Stimulated activated CD4-positive, alpha-beta T cell treated with anti-CD3 and anti-CD28 coated beads, Interleukin-4, amount 100 ng/mL, for 4 hours (primary cell): Measurements from ENCODE around the gene PNMT.
A peak's percentile ranks its signal among the peaks of the same experiment; 100 is the strongest.

ENCODE experiments used
- DNase-seq, 2 experiments: peaks; one replicate each; pipeline ENCODE4 v3.0.0-alpha.2; 2020

The PNMT gene

DNA sequence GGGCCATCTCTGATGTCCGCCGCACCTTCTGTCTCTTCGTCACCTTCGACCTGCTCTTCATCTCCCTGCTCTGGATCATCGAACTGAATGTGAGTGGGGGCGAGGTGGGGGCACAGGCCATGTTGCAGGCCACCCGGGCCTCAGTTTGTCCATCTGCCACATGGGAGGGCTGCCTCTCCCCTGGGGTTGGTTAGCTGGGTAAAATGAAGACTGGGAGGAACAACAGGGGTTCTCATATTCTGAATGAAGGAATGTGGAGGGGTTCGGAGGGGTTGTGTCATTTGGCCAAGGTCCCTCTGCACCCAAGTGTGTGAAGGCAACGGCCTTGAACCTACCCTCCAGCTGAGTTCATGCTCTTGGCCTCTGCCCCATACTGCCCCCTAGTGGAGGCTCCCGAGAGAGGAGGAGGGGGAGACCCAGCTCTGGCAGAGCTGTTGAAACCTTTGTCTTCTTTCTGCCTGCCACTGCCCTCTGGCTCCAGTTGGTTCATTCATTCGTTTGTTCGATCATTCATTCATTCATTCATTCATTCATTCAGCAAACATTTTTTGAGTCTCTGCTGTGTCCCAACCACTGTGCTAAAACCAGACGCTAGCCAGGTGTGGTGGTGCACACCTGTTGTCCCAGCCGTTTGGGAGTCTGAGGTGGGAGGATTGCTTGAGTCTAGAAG is 14.5 kb upstream of the PNMT start:
- peak; percentile 66 to 74 for DNase-seq

DNA sequence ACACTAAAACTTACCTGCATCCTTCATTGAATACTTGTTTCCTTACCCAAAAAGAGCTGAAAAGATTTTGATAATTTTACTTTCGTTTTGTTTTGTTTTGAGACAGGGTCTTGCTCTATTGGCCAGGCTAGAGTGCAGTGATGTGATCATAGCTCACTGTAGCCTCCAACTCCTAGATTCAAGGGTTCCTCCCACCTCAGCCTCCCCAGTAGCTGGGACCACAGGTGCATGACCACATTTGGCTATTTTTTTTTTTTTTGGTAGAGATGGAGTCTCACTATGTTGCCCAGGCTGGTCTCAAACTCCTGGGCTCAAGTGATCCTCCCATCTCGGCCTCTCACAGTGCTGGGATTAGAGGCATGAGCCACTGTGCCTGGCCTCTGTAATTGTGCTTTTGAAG is 13.1 kb upstream of the PNMT start:
- no peak for DNase-seq

DNA sequence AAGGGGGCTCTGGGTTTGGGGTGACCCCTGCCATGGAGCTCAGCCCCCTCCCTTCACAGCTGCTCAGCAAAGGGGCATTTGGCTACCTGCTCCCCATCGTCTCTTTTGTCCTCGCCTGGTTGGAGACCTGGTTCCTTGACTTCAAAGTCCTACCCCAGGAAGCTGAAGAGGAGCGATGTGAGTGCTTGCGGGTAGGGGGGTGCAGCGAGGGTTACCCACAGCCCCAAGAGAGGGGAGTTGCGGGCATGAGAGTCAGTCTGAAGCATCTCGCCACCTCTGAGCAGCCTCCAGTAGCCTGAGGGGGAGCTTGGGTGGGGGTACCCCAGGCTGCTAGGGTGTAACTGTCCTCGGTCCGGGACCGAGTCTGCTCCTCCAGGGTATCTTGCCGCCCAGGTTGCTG is 9.9 kb upstream of the PNMT start:
- DNase-seq, result no peak

DNA sequence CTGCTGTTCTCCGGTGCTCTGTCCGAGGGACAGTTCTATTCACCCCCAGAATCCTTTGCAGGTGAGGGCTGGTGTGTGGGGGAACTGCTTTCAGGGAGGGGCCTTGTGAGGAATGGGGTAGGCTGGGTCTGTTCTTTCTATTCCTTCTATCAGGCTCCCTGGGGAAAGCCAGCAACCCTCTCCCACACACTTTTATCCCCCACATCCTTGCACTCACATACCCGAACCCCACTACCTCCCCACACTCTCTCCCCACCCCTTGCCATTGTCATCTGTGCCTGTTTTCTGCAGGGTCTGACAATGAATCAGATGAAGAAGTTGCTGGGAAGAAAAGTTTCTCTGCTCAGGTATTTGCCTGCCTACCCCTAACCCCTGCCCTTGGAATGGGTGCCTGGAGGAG is 9.5 kb upstream of the PNMT start:
- DNase-seq, result no peak

DNA sequence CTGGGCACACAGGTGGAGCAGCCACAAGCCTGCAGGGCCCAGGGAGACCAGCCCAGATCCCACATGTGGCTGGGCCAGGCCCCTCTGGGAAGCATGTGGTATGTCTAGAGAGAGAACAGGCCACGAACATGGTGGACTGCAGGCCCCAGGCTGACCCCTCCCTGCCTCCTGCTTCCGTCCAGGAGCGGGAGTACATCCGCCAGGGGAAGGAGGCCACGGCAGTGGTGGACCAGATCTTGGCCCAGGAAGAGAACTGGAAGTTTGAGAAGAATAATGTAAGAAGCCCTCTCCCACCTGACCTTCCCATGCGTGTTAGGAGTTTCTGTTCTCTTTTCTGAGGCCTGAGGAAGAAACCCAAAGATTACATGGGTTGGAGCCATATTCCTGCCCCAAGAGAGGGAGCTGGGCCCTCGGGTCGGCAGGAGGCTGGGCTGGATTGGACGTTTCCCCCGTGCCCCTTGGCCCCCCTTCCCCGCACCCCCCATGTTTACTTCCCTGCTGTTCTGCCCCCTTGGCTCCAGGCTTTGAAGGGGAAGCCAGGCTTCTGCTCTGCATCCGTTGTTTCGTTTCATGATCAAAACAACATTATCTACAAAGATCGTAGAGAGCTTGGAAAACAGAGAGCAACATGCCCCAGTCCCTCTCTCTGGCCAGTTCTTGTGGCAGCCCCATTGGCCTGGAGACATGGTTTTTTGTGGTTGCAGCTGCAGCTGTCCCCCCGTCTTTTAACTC is 8.8 kb upstream of the PNMT start:
- DNase-seq, result no peak

DNA sequence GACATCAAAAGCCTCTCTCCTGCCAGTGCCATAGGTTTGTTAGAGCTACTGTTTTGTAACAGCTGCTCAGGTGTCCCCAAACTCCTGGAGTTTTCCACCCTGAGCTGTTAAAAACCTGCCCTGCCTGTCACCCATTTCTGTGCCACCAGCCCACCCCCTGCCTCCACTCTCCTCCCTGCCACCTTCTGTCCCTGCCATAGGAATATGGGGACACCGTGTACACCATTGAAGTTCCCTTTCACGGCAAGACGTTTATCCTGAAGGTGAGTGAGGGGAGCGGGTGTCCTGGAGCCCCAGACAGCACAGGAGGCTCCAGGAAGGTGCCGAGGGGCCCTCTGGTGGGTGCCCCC is 8.3 kb upstream of the PNMT start:
- DNase-seq, result no peak

DNA sequence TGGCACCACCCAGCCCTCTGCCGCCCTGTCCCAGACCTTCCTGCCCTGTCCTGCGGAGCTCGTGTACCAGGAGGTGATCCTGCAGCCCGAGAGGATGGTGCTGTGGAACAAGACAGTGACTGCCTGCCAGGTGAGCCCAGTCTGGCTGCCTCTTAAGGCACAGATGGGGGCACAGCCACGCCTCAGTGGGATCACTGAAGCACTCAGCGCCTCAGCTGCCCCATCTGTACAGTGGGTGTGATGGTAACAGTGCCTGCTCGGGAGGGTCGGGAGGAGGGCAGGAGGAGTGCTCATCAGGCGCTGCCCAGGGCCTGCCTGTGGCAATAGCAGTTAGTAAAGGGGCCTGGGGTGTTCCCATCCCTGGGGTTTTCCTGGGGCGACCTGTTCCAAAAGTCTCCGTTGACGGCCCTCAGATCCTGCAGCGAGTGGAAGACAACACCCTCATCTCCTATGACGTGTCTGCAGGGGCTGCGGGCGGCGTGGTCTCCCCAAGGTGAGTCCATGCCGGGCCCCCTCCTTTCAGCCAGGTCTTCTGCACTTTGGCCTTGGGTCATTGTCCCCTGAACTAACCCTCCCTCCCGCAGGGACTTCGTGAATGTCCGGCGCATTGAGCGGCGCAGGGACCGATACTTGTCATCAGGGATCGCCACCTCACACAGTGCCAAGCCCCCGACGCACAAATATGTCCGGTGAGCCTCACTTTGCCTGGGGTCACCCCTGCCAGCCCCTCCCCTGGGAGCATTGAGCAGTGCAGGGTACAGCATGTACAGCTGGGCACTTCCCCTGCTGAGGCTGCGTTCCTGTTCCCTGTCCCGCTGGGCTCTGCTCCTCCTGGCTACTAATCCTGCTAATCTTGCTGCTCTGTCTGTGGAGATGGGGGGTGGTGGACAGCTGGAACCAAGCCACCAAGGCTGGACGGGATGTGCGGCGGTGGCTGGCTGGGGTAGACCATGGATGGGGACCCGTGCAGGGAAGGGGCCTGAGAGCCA is 7.6 kb upstream of the PNMT start:
- DNase-seq, result no peak

DNA sequence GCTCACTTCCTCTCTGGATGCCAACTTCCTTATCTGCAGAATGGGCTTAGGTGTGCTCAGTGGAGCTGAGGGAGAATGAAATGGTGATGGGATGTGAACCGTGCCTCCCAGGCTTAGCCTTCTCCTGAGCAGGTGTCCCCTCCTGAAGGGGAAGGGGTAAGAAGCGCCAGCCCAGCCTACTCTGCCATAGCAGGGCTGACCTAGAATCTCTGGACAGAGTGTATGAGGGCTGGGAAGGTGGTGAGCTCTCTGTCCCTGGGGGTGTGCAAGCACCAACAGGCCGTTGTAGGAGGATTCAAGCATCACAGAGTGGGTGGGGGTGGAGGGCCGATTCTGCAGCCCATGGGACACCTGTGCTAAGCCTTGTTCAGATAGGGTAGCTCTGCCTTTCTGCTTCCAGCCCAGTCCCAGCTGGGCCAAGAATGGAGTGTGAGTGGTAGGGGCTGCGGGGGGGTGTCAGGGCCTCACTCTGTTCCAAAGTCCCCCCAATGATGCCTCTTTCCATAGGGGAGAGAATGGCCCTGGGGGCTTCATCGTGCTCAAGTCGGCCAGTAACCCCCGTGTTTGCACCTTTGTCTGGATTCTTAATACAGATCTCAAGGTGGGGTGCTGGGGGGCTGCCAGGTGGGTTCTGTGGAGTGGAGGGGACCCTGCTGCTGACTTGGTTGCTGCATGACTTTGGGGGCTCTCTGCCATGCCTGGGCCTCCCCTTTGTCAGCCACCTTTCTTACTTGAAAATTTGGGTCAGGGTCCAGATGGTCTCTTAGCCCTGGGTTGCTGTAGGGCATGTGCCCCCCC is 6.3 kb upstream of the PNMT start:
- DNase-seq, result no peak

DNA sequence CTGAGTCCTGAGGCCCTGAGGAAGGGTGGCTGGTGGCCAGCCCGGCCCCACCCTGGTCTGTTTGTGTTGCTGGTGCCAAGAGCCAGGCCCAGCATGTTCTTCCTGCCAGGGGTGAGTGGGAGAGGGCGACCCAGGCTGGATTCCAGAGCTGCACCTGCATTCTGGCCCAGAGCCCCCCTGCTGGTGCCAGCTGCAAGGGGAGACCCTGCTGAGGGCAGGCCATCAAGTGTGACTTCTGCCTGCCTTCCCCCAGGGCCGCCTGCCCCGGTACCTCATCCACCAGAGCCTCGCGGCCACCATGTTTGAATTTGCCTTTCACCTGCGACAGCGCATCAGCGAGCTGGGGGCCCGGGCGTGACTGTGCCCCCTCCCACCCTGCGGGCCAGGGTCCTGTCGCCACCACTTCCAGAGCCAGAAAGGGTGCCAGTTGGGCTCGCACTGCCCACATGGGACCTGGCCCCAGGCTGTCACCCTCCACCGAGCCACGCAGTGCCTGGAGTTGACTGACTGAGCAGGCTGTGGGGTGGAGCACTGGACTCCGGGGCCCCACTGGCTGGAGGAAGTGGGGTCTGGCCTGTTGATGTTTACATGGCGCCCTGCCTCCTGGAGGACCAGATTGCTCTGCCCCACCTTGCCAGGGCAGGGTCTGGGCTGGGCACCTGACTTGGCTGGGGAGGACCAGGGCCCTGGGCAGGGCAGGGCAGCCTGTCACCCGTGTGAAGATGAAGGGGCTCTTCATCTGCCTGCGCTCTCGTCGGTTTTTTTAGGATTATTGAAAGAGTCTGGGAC is 5.5 kb upstream of the PNMT start:
- DNase-seq, result no peak

DNA sequence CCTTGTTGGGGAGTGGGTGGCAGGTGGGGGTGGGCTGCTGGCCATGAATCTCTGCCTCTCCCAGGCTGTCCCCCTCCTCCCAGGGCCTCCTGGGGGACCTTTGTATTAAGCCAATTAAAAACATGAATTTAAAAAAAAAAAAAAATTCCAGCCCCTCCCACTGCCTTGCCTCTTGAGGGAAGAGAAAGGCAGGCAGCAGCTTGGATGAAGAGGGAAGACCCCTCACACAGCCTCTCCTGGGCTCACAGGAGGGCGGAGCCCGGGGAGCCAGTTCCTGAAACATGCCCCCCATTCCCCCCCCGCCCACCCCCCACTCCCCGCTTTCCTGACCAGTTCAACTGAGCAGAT is 4.9 kb upstream of the PNMT start:
- no peak for DNase-seq

DNA sequence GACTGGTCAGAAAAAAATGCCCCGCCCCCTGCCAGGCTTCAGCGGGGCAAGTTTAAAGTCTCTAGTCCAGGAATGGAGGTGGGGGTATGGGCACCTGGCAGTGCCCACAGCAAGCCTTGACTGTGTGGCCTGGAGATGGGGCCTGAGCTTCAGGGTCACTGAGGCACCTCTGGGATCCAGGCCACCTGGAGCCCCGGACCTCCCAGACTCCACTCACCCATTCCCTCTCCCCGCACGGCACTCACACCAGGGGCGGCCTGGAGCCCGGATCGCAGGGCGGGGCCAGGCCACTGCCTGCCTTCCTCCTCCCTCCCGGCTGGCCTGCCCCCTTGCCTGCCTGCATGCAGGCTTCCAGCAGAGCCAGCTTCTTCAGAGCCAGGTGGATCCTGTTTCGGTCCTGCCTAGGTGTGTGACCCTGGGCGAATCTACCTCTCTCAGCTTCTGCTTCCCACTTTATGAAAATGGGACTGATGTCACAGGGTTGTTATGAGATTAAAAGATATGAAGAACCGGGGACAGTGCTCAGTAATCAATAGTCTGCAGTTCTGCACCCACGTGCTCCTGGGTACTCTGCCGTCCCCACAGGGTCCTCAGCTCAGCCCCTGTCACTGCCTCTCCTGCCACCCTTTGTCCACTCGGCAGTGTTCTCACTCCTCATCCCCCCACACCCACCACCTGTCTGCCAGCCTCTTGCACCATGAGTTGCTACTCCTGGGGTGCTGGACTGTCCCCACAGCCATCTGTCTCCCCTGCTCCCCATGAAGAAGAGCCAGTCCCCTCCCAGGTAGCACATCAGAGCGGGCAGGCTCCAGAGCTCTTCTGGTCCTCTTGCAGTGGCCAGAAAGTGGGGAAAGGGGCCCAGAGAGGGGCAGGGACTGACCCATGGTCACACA is 4.3 kb upstream of the PNMT start:
- DNase-seq, result no peak

DNA sequence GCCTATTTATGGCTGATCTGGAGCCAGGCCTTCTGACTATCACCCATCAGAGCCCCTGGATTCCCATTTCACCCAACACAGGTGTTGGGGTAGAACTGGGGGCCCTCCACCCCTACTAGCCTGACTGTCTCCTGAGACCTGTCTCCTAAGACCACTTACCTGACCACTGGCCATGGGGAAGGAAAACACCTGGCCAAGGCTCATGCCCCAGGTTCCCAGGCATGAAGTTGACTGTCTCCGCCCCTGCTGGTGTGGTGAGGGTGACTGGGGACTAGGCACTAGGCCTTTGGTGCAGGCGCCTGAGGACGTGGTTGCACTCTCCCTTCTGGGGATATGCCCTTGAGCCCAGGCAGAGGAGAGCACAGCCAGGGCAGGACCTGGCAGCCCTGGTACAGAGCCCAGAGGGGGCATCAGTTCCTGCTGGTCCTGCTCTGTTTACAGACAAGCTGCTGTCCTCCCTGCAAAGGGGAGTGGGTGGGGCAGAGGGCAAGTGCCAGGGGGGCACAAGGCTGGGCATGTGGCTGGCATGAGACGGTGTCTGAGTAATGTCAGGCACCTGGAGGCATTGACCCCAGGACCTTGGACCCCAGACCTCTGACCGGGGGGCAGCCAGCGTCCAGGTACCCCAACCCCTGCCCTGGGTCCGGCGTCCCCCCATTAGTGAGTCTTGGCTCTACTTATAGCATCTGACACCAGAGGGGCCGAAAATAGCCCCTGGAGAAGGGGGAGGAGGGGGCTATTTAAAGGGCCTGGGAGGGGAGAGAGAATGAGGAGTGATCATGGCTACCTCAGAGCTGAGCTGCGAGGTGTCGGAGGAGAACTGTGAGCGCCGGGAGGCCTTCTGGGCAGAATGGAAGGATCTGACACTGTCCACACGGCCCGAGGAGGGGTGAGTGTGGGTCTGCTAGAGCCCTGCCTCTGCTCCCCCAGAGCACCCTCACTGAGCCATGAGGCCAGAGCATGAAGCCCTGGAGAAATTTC is 3.4 kb upstream of the PNMT start, which contains the start of gene TCAP:
TSS of gene TCAP (plus strand) at position 769 of the 981 bp plus-strand sequence. CDS start at position 780, 11 bp downstream.
- no peak for DNase-seq

DNA sequence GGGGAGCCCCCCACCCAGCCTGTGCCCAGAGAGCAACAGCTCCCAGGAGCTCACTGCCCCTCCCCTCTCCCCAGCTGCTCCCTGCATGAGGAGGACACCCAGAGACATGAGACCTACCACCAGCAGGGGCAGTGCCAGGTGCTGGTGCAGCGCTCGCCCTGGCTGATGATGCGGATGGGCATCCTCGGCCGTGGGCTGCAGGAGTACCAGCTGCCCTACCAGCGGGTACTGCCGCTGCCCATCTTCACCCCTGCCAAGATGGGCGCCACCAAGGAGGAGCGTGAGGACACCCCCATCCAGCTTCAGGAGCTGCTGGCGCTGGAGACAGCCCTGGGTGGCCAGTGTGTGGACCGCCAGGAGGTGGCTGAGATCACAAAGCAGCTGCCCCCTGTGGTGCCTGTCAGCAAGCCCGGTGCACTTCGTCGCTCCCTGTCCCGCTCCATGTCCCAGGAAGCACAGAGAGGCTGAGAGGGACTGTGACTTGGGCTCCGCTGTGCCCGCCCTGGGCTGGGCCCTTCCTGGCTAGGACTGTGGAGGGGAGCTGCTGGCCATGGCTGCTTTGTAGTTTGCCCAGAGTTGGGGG is 2.5 kb upstream of the PNMT start:
- DNase-seq, result no peak

DNA sequence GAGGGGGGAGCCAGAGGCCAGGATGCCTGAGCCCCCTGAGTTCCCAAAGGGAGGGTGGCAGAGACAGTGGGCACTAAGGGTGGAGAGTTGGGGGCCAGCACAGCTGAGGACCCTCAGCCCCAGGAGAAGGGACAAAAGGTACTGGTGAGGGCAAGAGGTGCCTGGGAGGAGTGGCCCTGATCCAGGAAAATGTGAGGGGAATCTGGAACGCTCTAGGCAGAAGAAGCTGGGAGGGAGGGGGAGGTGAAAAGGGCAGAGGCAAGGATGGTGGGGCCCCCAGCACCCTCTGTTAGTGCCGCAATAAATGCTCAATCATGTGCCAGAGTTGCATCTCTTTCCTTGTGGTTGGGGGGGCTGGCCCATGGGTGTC is 2.0 kb upstream of the PNMT start:
- no peak for DNase-seq

DNA sequence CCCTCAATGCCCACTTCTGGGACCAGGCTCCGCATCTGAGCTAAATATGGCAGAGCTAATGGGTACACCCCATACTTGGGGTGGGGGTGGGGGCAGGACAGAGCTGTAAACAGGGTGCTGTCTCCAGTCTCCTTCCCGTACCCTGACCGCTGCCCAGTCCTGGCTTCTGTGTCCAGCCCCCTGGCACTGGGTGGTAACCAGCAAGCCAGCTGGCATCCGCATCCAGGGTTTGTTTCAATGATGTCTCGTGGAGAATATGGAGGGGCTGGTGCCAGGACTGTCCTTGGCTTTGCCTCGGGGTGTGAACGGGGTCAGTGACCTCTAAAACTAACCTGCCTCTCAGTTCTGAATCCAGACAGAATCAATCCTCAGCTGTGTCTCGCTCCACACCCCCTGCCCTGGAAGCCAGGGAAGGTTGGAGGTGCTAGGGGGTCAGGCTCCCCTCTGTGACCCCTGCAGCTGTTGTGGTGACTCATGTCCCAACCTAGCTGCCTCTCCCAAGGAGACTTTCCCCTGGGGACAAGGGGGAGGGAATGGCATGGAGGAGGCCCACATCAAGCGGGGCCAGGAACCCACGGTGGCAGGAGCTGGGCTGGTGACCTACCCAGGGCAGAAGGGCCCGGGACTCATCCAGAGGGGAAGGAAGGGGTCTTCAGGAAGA is 1.5 kb upstream of the PNMT start:
- no peak for DNase-seq

DNA sequence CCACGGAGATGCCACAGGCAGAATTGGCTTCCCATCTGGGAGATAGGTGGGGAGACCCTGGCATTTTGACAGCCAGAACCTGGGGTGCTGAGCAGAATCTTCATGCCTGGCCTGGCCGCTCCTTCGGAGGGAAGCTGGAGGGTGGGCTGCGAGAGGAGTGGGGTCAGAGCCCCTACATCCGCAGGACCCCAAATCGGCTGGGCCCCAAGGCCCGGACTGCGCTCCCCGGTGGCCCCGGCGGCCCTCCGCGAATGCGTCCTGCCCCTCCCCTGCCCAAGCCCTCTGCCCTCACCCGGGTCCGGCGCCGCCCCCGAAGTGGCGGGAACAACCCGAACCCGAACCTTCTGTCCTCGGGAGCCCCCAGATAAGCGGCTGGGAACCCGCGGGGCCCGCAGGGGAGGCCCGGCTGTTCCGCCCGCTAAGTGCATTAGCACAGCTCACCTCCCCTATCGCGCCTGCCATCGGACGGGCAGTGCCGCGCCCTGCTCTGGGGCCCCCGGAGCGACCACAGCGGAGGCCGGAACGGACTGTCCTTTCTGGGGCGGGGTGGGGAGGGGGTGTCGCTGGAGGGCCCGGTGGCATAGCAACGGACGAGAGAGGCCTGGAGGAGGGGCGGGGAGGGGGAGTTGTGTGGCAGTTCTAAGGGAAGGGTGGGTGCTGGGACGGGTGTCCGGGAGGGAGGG is 850 bp upstream of the PNMT start:
- no peak for DNase-seq

DNA sequence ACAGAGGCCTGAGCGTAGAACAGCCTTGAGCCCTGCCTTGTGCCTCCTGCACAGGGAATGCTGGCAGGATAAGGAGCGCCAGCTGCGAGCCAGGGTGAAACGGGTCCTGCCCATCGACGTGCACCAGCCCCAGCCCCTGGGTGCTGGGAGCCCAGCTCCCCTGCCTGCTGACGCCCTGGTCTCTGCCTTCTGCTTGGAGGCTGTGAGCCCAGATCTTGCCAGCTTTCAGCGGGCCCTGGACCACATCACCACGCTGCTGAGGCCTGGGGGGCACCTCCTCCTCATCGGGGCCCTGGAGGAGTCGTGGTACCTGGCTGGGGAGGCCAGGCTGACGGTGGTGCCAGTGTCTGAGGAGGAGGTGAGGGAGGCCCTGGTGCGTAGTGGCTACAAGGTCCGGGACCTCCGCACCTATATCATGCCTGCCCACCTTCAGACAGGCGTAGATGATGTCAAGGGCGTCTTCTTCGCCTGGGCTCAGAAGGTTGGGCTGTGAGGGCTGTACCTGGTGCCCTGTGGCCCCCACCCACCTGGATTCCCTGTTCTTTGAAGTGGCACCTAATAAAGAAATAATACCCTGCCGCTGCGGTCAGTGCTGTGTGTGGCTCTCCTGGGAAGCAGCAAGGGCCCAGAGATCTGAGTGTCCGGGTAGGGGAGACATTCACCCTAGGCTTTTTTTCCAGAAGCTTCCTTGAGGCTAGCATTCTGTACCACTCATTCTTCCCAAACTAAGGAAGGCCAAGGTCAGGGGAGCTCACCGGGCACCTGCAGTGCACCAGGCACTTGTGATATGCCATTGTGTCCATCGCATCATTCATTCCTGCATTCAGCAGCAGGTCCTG is 1.9 kb downstream of the PNMT start:
- DNase-seq, result no peak
